ENCODE measurements around the gene A4GNT.

DNA sequence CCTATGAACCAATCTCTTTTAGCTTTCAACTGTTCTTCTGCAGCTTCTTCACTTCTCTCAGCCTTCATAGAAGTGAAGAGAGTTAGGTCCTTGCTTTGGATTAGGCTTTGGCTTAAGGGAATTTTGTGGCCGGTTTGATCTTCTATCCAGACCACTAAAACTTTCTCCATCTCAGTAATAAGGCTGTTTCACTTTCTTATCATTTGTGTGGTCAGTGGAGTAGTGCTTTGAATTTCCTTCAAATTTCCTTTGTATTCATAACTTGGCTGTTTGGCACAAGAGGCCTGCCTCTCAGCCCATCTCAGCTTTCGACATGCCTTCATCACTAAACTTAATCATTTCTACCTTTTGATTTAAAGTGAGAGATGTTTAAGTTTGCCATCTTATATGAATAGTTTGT lies 38.5 kb downstream of the A4GNT start:
- TF ChIP-seq, protein P1, sequence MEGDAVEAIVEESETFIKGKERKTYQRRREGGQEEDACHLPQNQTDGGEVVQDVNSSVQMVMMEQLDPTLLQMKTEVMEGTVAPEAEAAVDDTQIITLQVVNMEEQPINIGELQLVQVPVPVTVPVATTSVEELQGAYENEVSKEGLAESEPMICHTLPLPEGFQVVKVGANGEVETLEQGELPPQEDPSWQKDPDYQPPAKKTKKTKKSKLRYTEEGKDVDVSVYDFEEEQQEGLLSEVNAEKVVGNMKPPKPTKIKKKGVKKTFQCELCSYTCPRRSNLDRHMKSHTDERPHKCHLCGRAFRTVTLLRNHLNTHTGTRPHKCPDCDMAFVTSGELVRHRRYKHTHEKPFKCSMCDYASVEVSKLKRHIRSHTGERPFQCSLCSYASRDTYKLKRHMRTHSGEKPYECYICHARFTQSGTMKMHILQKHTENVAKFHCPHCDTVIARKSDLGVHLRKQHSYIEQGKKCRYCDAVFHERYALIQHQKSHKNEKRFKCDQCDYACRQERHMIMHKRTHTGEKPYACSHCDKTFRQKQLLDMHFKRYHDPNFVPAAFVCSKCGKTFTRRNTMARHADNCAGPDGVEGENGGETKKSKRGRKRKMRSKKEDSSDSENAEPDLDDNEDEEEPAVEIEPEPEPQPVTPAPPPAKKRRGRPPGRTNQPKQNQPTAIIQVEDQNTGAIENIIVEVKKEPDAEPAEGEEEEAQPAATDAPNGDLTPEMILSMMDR (IDR thresholded peaks at IDR 0.05; ENCODE audit: poor library complexity, severe bottlenecking), result no peak
- TF ChIP-seq, protein P2, sequence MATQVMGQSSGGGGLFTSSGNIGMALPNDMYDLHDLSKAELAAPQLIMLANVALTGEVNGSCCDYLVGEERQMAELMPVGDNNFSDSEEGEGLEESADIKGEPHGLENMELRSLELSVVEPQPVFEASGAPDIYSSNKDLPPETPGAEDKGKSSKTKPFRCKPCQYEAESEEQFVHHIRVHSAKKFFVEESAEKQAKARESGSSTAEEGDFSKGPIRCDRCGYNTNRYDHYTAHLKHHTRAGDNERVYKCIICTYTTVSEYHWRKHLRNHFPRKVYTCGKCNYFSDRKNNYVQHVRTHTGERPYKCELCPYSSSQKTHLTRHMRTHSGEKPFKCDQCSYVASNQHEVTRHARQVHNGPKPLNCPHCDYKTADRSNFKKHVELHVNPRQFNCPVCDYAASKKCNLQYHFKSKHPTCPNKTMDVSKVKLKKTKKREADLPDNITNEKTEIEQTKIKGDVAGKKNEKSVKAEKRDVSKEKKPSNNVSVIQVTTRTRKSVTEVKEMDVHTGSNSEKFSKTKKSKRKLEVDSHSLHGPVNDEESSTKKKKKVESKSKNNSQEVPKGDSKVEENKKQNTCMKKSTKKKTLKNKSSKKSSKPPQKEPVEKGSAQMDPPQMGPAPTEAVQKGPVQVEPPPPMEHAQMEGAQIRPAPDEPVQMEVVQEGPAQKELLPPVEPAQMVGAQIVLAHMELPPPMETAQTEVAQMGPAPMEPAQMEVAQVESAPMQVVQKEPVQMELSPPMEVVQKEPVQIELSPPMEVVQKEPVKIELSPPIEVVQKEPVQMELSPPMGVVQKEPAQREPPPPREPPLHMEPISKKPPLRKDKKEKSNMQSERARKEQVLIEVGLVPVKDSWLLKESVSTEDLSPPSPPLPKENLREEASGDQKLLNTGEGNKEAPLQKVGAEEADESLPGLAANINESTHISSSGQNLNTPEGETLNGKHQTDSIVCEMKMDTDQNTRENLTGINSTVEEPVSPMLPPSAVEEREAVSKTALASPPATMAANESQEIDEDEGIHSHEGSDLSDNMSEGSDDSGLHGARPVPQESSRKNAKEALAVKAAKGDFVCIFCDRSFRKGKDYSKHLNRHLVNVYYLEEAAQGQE (IDR thresholded peaks at IDR 0.05; ENCODE audit: borderline replicate concordance), result no peak
- TF ChIP-seq POLR2AphosphoS5 (IDR thresholded peaks at IDR 0.05) (no peak), MXI1 (conservative IDR thresholded peaks at IDR 0.05; ENCODE audit: poor library complexity, severe bottlenecking) (no peak), SMC3 (conservative IDR thresholded peaks at IDR 0.05; ENCODE audit: poor library complexity) (no peak), EP300 (conservative IDR thresholded peaks at IDR 0.05; ENCODE audit: poor library complexity, severe bottlenecking) (no peak), TAF1 (IDR thresholded peaks at IDR 0.05; ENCODE audit: low read depth) (no peak)

All from neural cell (in vitro differentiated cells).